LNCaP clone FGC (cell line): Measurements from ENCODE around the gene RUFY4.
"Not testable (repeated sequence)": the region's sequence is repeated elsewhere in the genome, so short reads cannot be mapped to it uniquely, and the experiment has no call there.

Experiments
- DNase-seq: peaks from one replicate; pipeline ENCODE4 v3.0.0-alpha.2; 2011; ENCODE audit warnings: low read depth
- H3K4me3 ChIP-seq: 2 replicates; pipeline ENCODE4 v1.5.1; 2011; ENCODE audit warnings: mild to moderate bottlenecking, low read depth, low read length, control low read depth
- CTCF ChIP-seq: IDR thresholded peaks from 2 replicates; pipeline ENCODE4 v1.5.1; 2012; ENCODE audit warnings: mild to moderate bottlenecking; ENCODE audit not compliant: control insufficient read depth, insufficient read depth; ENCODE audit errors: extremely low read depth

Gene RUFY4

DNA sequence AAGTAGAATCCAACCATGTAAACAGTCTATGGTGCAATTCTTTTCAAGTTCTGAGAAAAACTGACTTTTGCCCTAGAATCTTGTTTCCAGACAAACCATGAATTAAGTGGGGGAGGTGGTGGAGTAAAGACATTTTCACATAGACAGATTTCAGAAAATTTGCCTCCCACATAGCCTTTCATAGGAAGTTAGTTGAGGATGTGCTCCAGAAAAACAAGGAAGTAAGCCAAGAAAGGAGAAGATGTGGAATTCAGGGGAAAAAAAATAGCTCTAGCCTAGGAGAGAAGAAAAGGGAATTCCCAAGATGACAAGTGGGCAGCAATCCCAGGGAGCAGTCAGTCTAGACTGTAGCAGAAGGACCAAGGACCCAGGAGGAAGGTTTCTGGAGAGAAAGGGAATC, 17.4 kb downstream of the RUFY4 start:
- no peak for DNase-seq
- no peak overlapping the region for H3K4me3 ChIP-seq
- no peak for TF ChIP-seq CTCF

- no peak for DNase-seq
- no peak overlapping the region for H3K4me3 ChIP-seq
- no peak for TF ChIP-seq CTCF
Observed at GRCh38 chr2:218089259-218089658, 20.2 kb downstream of the RUFY4 start.

DNA sequence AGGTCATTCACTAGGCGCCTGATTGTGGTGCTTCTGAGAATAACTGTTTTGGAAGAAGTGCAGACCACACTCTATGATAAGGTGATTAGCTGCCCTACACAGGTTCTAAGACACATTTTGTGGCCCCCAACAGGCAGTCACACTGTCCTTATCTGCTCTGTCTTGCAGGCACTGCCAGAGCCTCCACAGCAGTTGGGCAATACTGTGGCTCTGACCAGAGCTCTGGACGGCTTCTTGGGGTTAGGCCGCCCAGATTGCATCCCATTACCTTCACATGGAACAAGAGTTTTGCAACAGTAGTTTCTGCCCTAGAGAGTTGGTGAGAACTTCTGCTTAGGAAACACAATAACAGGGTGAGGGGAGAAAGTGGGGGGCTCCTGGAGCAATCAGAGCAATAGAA, 22.7 kb downstream of the RUFY4 start:
- no peak for TF ChIP-seq CTCF
- H3K4me3 ChIP-seq: no peak overlapping the region
- no peak for DNase-seq

GRCh38 chr2:218093879-218094278, 24.8 kb downstream of the RUFY4 start:
- DNase-seq: no peak
- H3K4me3 ChIP-seq: no peak overlapping the region
- no peak for TF ChIP-seq CTCF

- TF ChIP-seq CTCF: no peak
Observed at GRCh38 chr2:218095853-218096252, 26.8 kb downstream of the RUFY4 start.

DNA sequence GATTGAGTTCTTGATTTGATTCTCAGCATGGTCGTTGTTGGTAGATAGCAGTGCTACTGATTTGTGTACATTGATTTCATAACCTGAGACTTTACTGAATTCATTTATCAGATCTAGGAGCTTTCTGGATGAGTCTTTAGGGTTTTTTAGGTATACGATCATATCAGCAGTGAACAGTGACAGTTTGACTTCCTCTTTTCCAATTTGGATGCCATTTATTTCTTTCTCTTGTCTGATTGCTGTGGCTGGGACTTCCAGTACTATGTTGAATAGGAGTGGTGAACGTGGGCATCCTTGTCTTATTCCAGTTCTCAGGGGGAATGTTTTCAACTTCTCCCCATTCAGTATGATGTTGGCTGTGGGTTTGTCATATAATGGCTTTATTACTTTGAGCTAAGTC, 28.9 kb downstream of the RUFY4 start:
- no peak for TF ChIP-seq CTCF
- no peak for DNase-seq
- no peak overlapping the region for H3K4me3 ChIP-seq

More at GRCh38 chr2:218095853-218096252, 26.8 kb downstream of the RUFY4 start:
- H3K4me3 ChIP-seq: no peak overlapping the region
- DNase-seq: no peak

- not testable (repeated sequence) for DNase-seq, H3K4me3 ChIP-seq
Observed at GRCh38 chr2:218108834-218109233, 39.8 kb downstream of the RUFY4 start.

GRCh38 chr2:218121789-218122188, 52.7 kb downstream of the RUFY4 start:
- DNase-seq, H3K4me3 ChIP-seq: not testable (repeated sequence)

DNA sequence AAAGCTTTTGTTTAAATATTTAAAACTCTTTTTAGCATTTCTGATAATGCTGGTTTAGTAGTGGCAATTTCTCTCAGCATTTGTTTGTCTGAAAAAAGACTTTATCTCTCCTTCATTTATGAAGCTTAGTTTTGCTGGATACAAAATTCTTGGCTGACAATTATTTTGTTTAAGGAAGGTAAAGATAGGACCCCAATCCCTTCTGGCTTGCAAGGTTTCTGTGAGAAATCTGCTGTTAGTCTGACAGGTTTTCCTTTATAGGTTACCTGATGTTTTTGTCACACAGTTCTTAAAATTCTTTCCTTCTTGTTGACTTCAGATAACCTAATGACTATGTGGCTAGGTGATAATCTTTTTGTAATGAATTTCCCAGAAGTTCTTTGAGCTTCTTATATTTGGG, 53.2 kb downstream of the RUFY4 start:
- not testable (repeated sequence) for H3K4me3 ChIP-seq, DNase-seq
